Measurements from ENCODE around the gene SLC9A7.

The SLC9A7 gene

GRCh38 chrX:46703980-46704379 lies 54.9 kb downstream of the SLC9A7 start:
- DNase-seq (ENCODE audit: low spot score) = no peak

GRCh38 chrX:46698691-46699090 lies 60.2 kb downstream of the SLC9A7 start:
- DNase-seq (ENCODE audit: low spot score) = no peak

- DNase-seq (ENCODE audit: low spot score) = no peak
These were observed 63.4 kb downstream of the SLC9A7 start for GRCh38 chrX:46695491-46695890.

- DNase-seq (ENCODE audit: low spot score) = no peak
These were observed 64.4 kb downstream of the SLC9A7 start for GRCh38 chrX:46694549-46694948.

GRCh38 chrX:46693149-46693548 lies 65.8 kb downstream of the SLC9A7 start:
- no peak for DNase-seq (ENCODE audit: low spot score)

GRCh38 chrX:46690818-46691217 lies 68.1 kb downstream of the SLC9A7 start:
- no peak for DNase-seq (ENCODE audit: low spot score)

- DNase-seq (ENCODE audit: low spot score) = no peak
These were observed 71.3 kb downstream of the SLC9A7 start for GRCh38 chrX:46687619-46688018.

GRCh38 chrX:46686003-46686645 lies 72.8 kb downstream of the SLC9A7 start:
- peak; percentile 29 for DNase-seq (ENCODE audit: low spot score)

- DNase-seq (ENCODE audit: low spot score) = no peak
These were observed 75.9 kb downstream of the SLC9A7 start for GRCh38 chrX:46683048-46683447.

GRCh38 chrX:46681849-46682248 lies 77.1 kb downstream of the SLC9A7 start:
- no peak for DNase-seq (ENCODE audit: low spot score)

GRCh38 chrX:46678232-46678631 lies 80.7 kb downstream of the SLC9A7 start:
- no peak for DNase-seq (ENCODE audit: low spot score)

- no peak for DNase-seq (ENCODE audit: low spot score)
These were observed 82.2 kb downstream of the SLC9A7 start for GRCh38 chrX:46676399-46677356.

- no peak for DNase-seq (ENCODE audit: low spot score)
These were observed 85.1 kb downstream of the SLC9A7 start for GRCh38 chrX:46673620-46674359.

GRCh38 chrX:46670316-46670715 lies 88.6 kb downstream of the SLC9A7 start:
- no peak for DNase-seq (ENCODE audit: low spot score)

GRCh38 chrX:46666831-46667230 lies 92.1 kb downstream of the SLC9A7 start:
- no peak for DNase-seq (ENCODE audit: low spot score)

- DNase-seq (ENCODE audit: low spot score) = no peak
These were observed 93.4 kb downstream of the SLC9A7 start for GRCh38 chrX:46665232-46666152.

GRCh38 chrX:46662188-46662958 lies 96.5 kb downstream of the SLC9A7 start:
- no peak for DNase-seq (ENCODE audit: low spot score)

GRCh38 chrX:46653482-46653881 lies 105.4 kb downstream of the SLC9A7 start:
- DNase-seq (ENCODE audit: low spot score) = no peak

- peak; percentile 66 for DNase-seq (ENCODE audit: low spot score)
These were observed 109.3 kb downstream of the SLC9A7 start for GRCh38 chrX:46649421-46650260.

- no peak for DNase-seq (ENCODE audit: low spot score)
These were observed 110.3 kb downstream of the SLC9A7 start for GRCh38 chrX:46648660-46649059.
